PC-3 (cell line): ENCODE results near the gene UGT1A3. TPM values are rescaled to one million over a fixed set of nuclear protein-coding genes. Genes with fewer than 3 reads are reported as not detected.

Experiments used
- ATAC-seq: fragments of 200-7000 bp; cut with Tn5 transposase; 2 replicates; pipeline ENCODE4 v1.9.1; 2020; ENCODE audit warnings: mild to moderate bottlenecking, moderate library complexity
- BruUV-seq: library from RNA; stranded (reverse); fragments of 400-500 nt; replicated peaks from 2 replicates; lab custom pipeline; 2021; lab: Mats Ljungman, UMichigan
- CTCF ChIA-PET: fragments of 300-600 bp; sonication (Branson Sonifier 250); formaldehyde crosslinking; loops from one replicate; lab custom pipeline; 2022; ENCODE audit warnings: antibody characterized with exemption; lab: Charles Lee
- POLR2A ChIA-PET: fragments of 300-600 bp; sonication (Branson Sonifier 250); formaldehyde crosslinking; loops from one replicate; lab custom pipeline; 2022; ENCODE audit warnings: antibody characterized with exemption; ENCODE audit not compliant: unreplicated experiment; lab: Charles Lee
- DNase-seq: peaks from one replicate; pipeline ENCODE4 v3.0.0-alpha.2; 2015
- H2AFZ ChIP-seq: fragments of 300-600 bp; sonication (generic); 2 replicates; pipeline ENCODE4 v1.6.0; 2016; ENCODE audit warnings: antibody characterized with exemption, low read length
- H3F3A ChIP-seq: fragments of 300-600 bp; sonication (generic); one replicate; pipeline ENCODE4 v1.6.0; 2017; ENCODE audit warnings: antibody characterized with exemption, low read length, control low read depth, mild to moderate bottlenecking; ENCODE audit not compliant: unreplicated experiment
- H3K27ac ChIP-seq: fragments of 300-600 bp; sonication (generic); 2 replicates; pipeline ENCODE4 v1.5.1; 2016; ENCODE audit warnings: mild to moderate bottlenecking, low read length
- H3K27me3 ChIP-seq: fragments of 300-600 bp; sonication (generic); 2 replicates; pipeline ENCODE4 v1.6.1; 2016; ENCODE audit warnings: low read length, mixed read lengths
- H3K36me3 ChIP-seq: fragments of 300-600 bp; sonication (generic); 2 replicates; pipeline ENCODE4 v1.6.1; 2016; ENCODE audit warnings: low read depth, mixed run types, low read length, mixed read lengths
- H3K4me1 ChIP-seq: fragments of 300-600 bp; sonication (generic); 2 replicates; pipeline ENCODE4 v1.5.1; 2016; ENCODE audit warnings: low read length; ENCODE audit not compliant: insufficient read depth
- H3K4me2 ChIP-seq: fragments of 300-600 bp; sonication (generic); 2 replicates; pipeline ENCODE4 v1.6.0; 2016; ENCODE audit warnings: low read length
- H3K4me3 ChIP-seq: fragments of 300-600 bp; sonication (generic); 2 replicates; pipeline ENCODE4 v1.5.1; 2016; ENCODE audit warnings: mild to moderate bottlenecking, low read length, mixed read lengths
- H3K79me2 ChIP-seq: fragments of 300-600 bp; sonication (generic); 2 replicates; pipeline ENCODE4 v1.6.1; 2017; ENCODE audit warnings: low read length, mixed read lengths
- H3K9ac ChIP-seq: fragments of 300-600 bp; sonication (generic); 2 replicates; pipeline ENCODE4 v1.6.0; 2016; ENCODE audit warnings: mild to moderate bottlenecking, low read length
- H3K9me2 ChIP-seq: fragments of 300-600 bp; sonication (generic); replicated peaks from 2 replicates; pipeline ENCODE4 v1.6.1; 2016; ENCODE audit warnings: mixed run types, low read length, mixed read lengths
- H3K9me3 ChIP-seq: fragments of 300-600 bp; sonication (generic); 2 replicates; pipeline ENCODE4 v1.6.1; 2016; ENCODE audit warnings: low read length, mixed read lengths
- H4K20me1 ChIP-seq: fragments of 300-600 bp; sonication (generic); 2 replicates; pipeline ENCODE4 v1.6.1; 2016; ENCODE audit warnings: low read length, mixed read lengths
- CTCF ChIP-seq: fragments of 300-600 bp; sonication (generic); conservative IDR thresholded peaks from 2 replicates; pipeline ENCODE4 v1.5.1; 2017; ENCODE audit warnings: antibody characterized with exemption, low read depth, mild to moderate bottlenecking, low read length
- EZH2 ChIP-seq: fragments of 300-600 bp; sonication (generic); IDR thresholded peaks from one replicate; pipeline ENCODE4 v1.6.1; 2017; ENCODE audit warnings: antibody characterized with exemption, mild to moderate bottlenecking, low read length; ENCODE audit not compliant: unreplicated experiment
- EZH2phosphoT487 ChIP-seq: fragments of 300-600 bp; sonication (generic); IDR thresholded peaks from 2 replicates; pipeline ENCODE4 v1.6.1; 2018; ENCODE audit warnings: mild to moderate bottlenecking, antibody characterized with exemption, low read length, borderline replicate concordance
- intact Hi-C: fragments of 100-400 bp; cut with micrococcal nuclease; formaldehyde crosslinking; loops from 2 replicates; pipeline ENCODE4 v1.9.0; 2023
- total RNA-seq: library from RNA; depleted of rRNA; stranded (reverse); fragments of >200 nt; gene quantifications from 2 replicates; pipeline ENCODE4 v1.2.3, GENCODE V29; 2014

Gene UGT1A3
- total RNA-seq, 1 experiment from 2014 or later: not detected

DNA sequence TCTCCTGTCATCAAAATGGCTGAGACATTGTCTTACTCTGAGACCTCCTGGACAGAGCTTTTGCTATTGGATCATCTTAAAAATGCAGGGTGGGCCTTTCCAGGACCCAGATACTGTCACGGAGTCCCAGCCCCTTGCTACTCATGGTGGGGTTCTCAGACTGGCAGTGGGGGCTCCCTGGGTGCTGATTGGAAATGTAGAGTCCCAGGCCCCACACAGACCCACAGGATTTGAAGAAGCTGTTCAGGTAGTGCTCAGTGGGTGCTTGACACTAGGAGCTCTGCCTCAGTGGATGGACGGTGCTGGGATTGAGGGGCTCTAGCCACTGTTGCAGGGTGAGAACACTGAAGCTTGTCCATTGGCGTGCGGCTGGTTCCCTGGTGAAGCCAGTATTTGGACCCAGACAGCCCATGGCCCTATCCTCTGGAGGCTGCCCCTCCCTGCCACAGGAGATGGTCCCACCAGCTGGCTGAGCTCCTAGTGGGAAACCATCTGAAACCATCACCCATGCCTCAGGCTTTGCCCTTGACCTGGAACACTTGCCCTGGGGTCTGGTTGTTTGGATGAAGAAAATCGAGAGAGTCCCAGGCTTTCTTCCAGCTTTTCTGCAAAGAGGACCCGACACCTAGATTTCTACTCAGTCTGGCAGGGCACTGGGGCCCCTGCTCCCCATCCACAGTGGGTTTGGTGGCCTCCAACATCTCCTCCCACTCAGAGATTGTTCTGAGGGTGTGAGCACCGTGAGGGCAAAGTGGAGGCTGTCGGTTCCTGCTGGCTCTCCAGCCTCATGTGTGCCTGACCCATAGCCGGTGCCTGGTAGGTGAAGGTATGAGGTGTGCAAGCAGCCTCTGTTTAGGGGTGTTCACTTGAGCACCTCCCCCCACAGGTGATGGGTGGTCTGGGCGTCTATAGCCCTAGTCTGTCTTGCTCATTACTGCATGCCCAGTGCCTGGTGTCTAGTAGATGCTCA lies 79.4 kb downstream of the UGT1A3 start:
- no peak for DNase-seq
- Histone ChIP-seq H3K79me2 (no peaks in the 10 kb centered on the region), H3K27ac (no peak overlapping the region), H3K27me3 (no peaks in the 10 kb centered on the region), H4K20me1 (no peaks in the 10 kb centered on the region), H3K36me3 (no peaks in the 10 kb centered on the region), H2AFZ (no peak overlapping the region), H3K9ac (no peak overlapping the region), H3K9me2 (no peaks in the 10 kb centered on the region), H3K4me1 (no peaks in the 10 kb centered on the region), H3F3A (no peaks in the 10 kb centered on the region), H3K4me3 (no peak overlapping the region), H3K4me2 (no peak overlapping the region), H3K9me3 (no peaks in the 10 kb centered on the region)
- ChIA-PET CTCF (no interaction called here), POLR2A (no interaction called here)
- no peak for TF ChIP-seq CTCF
- TF ChIP-seq EZH2: no peak
- TF ChIP-seq EZH2phosphoT487: no peak
- BruUV-seq: no TSS peak
- intact Hi-C loops: no loop called here
- ATAC-seq: no peak

DNA sequence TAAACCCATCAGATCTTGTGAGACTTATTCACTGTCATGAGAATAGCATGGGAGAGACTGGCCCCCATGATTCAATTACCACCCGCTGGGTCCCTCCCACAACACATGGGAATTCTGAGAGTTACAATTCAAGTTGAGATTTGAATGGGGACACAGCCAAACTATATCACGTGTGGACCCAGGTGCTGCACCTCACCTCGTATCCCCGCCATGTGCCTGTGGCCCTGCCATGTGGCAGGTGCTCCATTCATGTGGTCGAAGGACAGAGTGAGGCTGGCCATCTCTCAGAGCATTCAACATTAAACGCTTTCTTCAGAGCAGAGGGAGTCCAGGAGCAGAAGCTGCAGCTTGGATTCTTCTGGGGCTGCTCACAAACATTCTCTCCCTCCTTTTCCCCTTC lies 81.5 kb downstream of the UGT1A3 start:
- ChIA-PET POLR2A (no interaction called here), CTCF (no interaction called here)
- Histone ChIP-seq H3K36me3 (no peaks in the 10 kb centered on the region), H3K4me1 (no peaks in the 10 kb centered on the region), H3K9ac (no peak overlapping the region), H3K4me2 (no peak overlapping the region), H3K27me3 (no peaks in the 10 kb centered on the region), H3K4me3 (no peak overlapping the region), H3K79me2 (no peaks in the 10 kb centered on the region), H3F3A (no peaks in the 10 kb centered on the region), H3K27ac (no peak overlapping the region), H2AFZ (no peak overlapping the region), H4K20me1 (no peaks in the 10 kb centered on the region), H3K9me3 (no peaks in the 10 kb centered on the region), H3K9me2 (no peaks in the 10 kb centered on the region)
- no peak for TF ChIP-seq CTCF
- no peak for TF ChIP-seq EZH2
- no peak for TF ChIP-seq EZH2phosphoT487
- intact Hi-C loops: no loop called here
- ATAC-seq (no peak), DNase-seq (no peak)
- no TSS peak for BruUV-seq

DNA sequence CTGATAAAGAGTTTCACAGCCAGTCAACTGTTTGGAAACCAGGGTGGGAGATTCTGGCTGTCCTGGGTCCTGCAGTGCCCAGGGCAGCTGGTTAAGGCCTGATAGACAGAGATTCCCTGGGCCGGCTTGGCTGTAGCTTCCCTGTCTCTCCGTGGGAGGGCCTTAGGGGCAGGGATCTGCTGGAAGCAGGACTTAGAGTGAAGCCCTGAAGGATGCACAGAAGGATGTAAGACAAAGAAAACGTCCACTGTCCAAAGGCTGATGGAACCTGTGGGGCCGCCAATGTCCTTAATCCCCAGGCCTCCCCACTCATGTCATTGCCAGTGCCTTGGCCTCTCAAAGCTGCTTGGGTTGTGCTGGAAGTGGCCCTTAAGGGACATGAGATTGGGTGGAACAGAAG lies 82.2 kb downstream of the UGT1A3 start:
- Histone ChIP-seq H3K4me2 (no peak overlapping the region), H3K4me3 (no peak overlapping the region), H3K27me3 (no peaks in the 10 kb centered on the region), H3K36me3 (no peaks in the 10 kb centered on the region), H3K4me1 (no peaks in the 10 kb centered on the region), H4K20me1 (no peaks in the 10 kb centered on the region), H2AFZ (no peak overlapping the region), H3K9me3 (no peaks in the 10 kb centered on the region), H3K27ac (no peak overlapping the region), H3K79me2 (no peaks in the 10 kb centered on the region), H3K9ac (no peak overlapping the region), H3F3A (no peaks in the 10 kb centered on the region), H3K9me2 (no peaks in the 10 kb centered on the region)
- ChIA-PET POLR2A (no interaction called here), CTCF (no interaction called here)
- DNase-seq (no peak), ATAC-seq (no peak)
- BruUV-seq: no TSS peak
- no peak for TF ChIP-seq CTCF
- TF ChIP-seq EZH2: no peak
- TF ChIP-seq EZH2phosphoT487: no peak
- intact Hi-C loops: no loop called here
